GM10266 (cell line): ENCODE measurements around the gene FABP3.

Source experiments
- DNase-seq: peaks from one replicate; pipeline ENCODE4 v3.0.0; 2012; ENCODE audit errors: extremely low spot score
- TF ChIP-seq, protein P1 (sequence below): IDR thresholded peaks from 2 replicates; pipeline ENCODE4 v1.5.1; 2012; ENCODE audit warnings: mild to moderate bottlenecking, low read depth; ENCODE audit not compliant: control insufficient read depth, insufficient read depth; ENCODE audit errors: missing control alignments

The FABP3 gene

DNA sequence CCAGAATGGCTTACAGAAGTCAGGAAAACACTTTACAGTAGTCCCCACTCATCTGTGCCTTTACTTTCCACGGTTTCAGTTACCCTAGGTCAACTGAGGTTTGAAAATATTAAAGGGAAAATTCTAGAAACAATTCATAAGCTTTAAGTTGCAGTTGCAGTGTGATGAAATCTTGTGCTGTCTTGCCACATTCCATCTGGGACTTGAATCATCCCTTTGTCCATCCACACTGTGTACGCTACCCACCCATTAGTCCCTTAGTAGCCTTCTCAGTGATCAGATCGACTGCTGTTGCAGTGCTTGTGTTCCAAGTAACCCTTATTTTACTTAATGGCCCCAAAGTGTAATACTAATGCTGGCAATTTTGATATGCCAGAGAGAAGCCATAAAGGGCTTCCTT lies 45.5 kb downstream of the FABP3 start:
- TF ChIP-seq, protein P1, sequence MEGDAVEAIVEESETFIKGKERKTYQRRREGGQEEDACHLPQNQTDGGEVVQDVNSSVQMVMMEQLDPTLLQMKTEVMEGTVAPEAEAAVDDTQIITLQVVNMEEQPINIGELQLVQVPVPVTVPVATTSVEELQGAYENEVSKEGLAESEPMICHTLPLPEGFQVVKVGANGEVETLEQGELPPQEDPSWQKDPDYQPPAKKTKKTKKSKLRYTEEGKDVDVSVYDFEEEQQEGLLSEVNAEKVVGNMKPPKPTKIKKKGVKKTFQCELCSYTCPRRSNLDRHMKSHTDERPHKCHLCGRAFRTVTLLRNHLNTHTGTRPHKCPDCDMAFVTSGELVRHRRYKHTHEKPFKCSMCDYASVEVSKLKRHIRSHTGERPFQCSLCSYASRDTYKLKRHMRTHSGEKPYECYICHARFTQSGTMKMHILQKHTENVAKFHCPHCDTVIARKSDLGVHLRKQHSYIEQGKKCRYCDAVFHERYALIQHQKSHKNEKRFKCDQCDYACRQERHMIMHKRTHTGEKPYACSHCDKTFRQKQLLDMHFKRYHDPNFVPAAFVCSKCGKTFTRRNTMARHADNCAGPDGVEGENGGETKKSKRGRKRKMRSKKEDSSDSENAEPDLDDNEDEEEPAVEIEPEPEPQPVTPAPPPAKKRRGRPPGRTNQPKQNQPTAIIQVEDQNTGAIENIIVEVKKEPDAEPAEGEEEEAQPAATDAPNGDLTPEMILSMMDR = no peak

GRCh38 chr1:31326461-31326860 lies 46.4 kb downstream of the FABP3 start:
- DNase-seq = no peak

More for the DNA sequence above, 45.5 kb downstream of the FABP3 start:
- DNase-seq = no peak

DNA sequence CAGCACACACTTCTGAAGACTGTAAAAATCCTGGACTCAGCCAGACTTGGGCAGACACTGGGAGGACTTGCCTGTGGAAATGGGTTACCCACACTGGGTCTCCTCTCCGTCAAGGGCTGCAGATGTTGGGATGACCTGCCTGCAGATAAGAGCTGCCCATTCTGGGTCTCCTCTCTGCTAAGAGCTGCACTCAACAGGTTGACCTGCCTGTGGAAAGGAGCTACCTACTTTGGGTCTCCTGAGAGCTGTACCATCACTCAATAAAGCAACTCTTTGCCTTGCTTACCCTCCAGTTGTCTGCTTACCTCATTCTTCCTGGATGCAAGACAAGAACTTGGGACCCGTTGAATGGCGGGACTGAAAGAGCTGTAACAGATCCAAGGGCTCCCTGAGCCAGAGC lies 47.9 kb downstream of the FABP3 start:
- no peak for DNase-seq
- TF ChIP-seq, protein P1 = no peak

More at GRCh38 chr1:31326461-31326860, 46.4 kb downstream of the FABP3 start:
- TF ChIP-seq, protein P1 = no peak

- DNase-seq = no peak
- TF ChIP-seq, protein P1 = no peak
Observed at GRCh38 chr1:31324093-31324492, 48.8 kb downstream of the FABP3 start.

DNA sequence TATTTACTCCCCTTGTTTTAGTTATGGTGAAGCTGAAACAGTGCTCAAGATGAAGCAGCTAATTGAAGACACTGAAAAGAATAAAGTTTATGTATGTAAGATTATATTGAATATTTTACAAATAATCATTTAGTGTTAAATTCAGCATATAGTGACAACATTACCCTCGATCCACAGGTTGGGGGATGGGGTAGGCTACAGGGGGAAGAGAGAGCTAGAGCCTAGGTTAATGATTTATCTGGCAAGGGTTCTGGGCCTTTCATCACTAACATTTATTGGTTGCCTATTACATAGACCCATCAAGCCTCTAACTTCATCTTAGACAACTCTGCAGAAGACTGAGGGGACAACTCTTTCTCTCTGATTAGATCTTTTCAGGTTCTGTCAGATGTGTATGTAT lies 54.7 kb downstream of the FABP3 start:
- TF ChIP-seq, protein P1 = no peak
- DNase-seq = no peak

- DNase-seq = no peak
- TF ChIP-seq, protein P1 = no peak
Observed at GRCh38 chr1:31315902-31316301, 57.0 kb downstream of the FABP3 start.
